ENCODE results near the gene FXYD4.

- TF ChIP-seq POLR2A (IDR thresholded peaks at IDR 0.05), result no peak
- no peak for TF ChIP-seq CTCF (IDR thresholded peaks at IDR 0.05)
Observed at GRCh38 chr10:43421201-43421507, 49.7 kb downstream of the FXYD4 start.
